Measurements from ENCODE around the gene STK4. TPM values are rescaled to one million over a fixed set of nuclear protein-coding genes. Genes with fewer than 3 reads are reported as not detected.
A peak's percentile ranks its signal among the peaks of the same experiment; 100 is the strongest.
"Not testable (repeated sequence)": the region's sequence is repeated elsewhere in the genome, so short reads cannot be mapped to it uniquely, and the experiment has no call there.

Gene STK4
- total RNA-seq, 2 donors from 2014 or later = 28.9 to 29.9 TPM

- no peak overlapping the region for H3K27ac ChIP-seq
- peak; percentile 62 for TF ChIP-seq CTCF (IDR thresholded peaks at IDR 0.05)
- intact Hi-C loops (cut with DNase I) = no loop called here
- no peak overlapping the region for H3K9ac ChIP-seq (ENCODE audit: low read depth in 2 of 2, low read length in 2 of 2)
- H3K4me3 ChIP-seq = no peak overlapping the region
- no peaks in the 10 kb centered on the region for H3K9me3 ChIP-seq
- no peaks in the 10 kb centered on the region for H3K4me1 ChIP-seq
- H3K27me3 ChIP-seq = no peaks in the 10 kb centered on the region
- peak; percentile 62 for DNase-seq
- peaks cover 6% of the 10 kb centered on the region for H3K36me3 ChIP-seq
These were observed 44.8 kb downstream of the STK4 start for GRCh38 chr20:45011108-45011526.

GRCh38 chr20:45012682-45013302 is 46.5 kb downstream of the STK4 start:
- H3K36me3 ChIP-seq = peaks cover 3% of the 10 kb centered on the region

GRCh38 chr20:45014131-45014530 is 47.8 kb downstream of the STK4 start:
- H3K27ac ChIP-seq; H3K27me3 ChIP-seq; H3K4me1 ChIP-seq; H3K36me3 ChIP-seq; DNase-seq; H3K9ac ChIP-seq (ENCODE audit: low read depth in 2 of 2, low read length in 2 of 2); intact Hi-C loops (cut with DNase I); H3K4me3 ChIP-seq; H3K9me3 ChIP-seq: not testable (repeated sequence)

More at GRCh38 chr20:45012682-45013302, 46.5 kb downstream of the STK4 start:
- Histone ChIP-seq H3K27ac (no peak overlapping the region), H3K9me3 (no peaks in the 10 kb centered on the region), H3K4me1 (no peaks in the 10 kb centered on the region), H3K9ac (ENCODE audit: low read depth in 2 of 2, low read length in 2 of 2) (no peak overlapping the region), H3K27me3 (no peaks in the 10 kb centered on the region), H3K4me3 (no peak overlapping the region)
- no peak for DNase-seq
- intact Hi-C loops (cut with DNase I) = no loop called here
- no peak for TF ChIP-seq CTCF (IDR thresholded peaks at IDR 0.05)

GRCh38 chr20:45014671-45015415 is 48.5 kb downstream of the STK4 start:
- no peaks in the 10 kb centered on the region for H3K4me1 ChIP-seq
- H3K27ac ChIP-seq = no peak overlapping the region
- H3K27me3 ChIP-seq = no peaks in the 10 kb centered on the region
- no peak overlapping the region for H3K4me3 ChIP-seq
- intact Hi-C loops (cut with DNase I) = no loop called here
- no peak overlapping the region for H3K9ac ChIP-seq (ENCODE audit: low read depth in 2 of 2, low read length in 2 of 2)
- H3K36me3 ChIP-seq = no peaks in the 10 kb centered on the region
- no peak for DNase-seq
- TF ChIP-seq CTCF (IDR thresholded peaks at IDR 0.05) = no peak
- H3K9me3 ChIP-seq = no peaks in the 10 kb centered on the region

- no peaks in the 10 kb centered on the region for H3K36me3 ChIP-seq
These were observed 49.9 kb downstream of the STK4 start for GRCh38 chr20:45016089-45016671.

More at GRCh38 chr20:45016089-45016671, 49.9 kb downstream of the STK4 start:
- no peak for DNase-seq
- Histone ChIP-seq H3K27ac (no peak overlapping the region), H3K4me1 (no peaks in the 10 kb centered on the region), H3K9me3 (no peaks in the 10 kb centered on the region), H3K9ac (ENCODE audit: low read depth in 2 of 2, low read length in 2 of 2) (no peak overlapping the region), H3K4me3 (no peak overlapping the region), H3K27me3 (no peaks in the 10 kb centered on the region)
- intact Hi-C loops (cut with DNase I) = no loop called here
- no peak for TF ChIP-seq CTCF (IDR thresholded peaks at IDR 0.05)

All from colonic mucosa (tissue), 4 donors.